22Rv1 (cell line): ENCODE results near the gene UHRF1.

Experiments
- H3K27ac ChIP-seq: fragments of 450-650 bp; 2 replicates; pipeline ENCODE4 v1.5.1; 2017
- ZFX ChIP-seq: fragments of 450-650 bp; IDR thresholded peaks from 2 replicates; pipeline ENCODE4 v1.6.1; 2017; ENCODE audit warnings: antibody characterized with exemption, borderline replicate concordance
- TF ChIP-seq, protein P1 (sequence below): fragments of 450-650 bp; IDR thresholded peaks from 2 replicates; pipeline ENCODE4 v1.5.1; 2017; ENCODE audit warnings: mild to moderate bottlenecking

UHRF1 gene

DNA sequence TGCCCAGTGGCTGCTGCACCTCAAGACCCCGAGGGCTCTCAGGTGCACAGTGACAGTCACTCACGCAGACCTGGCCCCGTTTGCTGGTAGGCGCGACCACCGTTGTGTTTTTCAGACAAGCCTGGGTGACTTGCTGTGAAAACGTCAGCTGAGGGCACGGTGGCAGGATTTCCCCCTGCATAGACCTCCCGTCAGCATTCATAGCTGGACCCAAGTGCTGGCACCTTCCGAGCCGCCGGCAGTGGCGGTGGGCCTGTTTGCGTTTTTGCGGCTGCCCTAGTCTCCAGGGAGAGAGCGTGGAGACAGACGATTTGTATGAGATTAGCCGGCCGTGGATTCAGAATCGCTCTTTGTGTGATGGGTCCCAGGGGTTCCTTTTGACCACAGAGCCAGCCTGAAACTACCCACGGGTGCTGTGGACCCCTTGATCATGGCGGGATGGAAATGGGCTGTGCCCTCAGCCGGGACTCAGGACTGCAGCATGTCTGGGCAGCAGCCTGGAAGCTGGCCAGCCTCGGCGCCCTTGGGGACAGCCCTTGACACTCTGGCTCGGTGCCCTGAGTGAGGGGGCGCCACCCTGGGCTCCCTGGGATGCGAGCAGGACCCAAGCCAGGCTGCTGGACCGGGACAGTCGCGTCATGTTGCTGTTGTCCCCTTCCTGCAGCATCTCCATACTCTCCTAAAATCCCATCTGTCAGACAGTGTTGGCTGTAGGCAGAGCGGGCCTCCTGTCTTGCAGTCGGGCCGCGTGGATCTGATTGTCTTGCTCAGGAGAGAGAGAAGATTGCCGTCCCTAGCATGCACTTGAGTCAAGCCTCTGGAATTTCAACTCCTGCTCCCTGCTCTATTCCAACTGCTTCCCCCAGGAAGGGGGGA is 68.2 kb downstream of the UHRF1 start:
- TF ChIP-seq, protein P1, sequence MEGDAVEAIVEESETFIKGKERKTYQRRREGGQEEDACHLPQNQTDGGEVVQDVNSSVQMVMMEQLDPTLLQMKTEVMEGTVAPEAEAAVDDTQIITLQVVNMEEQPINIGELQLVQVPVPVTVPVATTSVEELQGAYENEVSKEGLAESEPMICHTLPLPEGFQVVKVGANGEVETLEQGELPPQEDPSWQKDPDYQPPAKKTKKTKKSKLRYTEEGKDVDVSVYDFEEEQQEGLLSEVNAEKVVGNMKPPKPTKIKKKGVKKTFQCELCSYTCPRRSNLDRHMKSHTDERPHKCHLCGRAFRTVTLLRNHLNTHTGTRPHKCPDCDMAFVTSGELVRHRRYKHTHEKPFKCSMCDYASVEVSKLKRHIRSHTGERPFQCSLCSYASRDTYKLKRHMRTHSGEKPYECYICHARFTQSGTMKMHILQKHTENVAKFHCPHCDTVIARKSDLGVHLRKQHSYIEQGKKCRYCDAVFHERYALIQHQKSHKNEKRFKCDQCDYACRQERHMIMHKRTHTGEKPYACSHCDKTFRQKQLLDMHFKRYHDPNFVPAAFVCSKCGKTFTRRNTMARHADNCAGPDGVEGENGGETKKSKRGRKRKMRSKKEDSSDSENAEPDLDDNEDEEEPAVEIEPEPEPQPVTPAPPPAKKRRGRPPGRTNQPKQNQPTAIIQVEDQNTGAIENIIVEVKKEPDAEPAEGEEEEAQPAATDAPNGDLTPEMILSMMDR, result no peak
- TF ChIP-seq ZFX, result no peak
- no peak overlapping the region for H3K27ac ChIP-seq

DNA sequence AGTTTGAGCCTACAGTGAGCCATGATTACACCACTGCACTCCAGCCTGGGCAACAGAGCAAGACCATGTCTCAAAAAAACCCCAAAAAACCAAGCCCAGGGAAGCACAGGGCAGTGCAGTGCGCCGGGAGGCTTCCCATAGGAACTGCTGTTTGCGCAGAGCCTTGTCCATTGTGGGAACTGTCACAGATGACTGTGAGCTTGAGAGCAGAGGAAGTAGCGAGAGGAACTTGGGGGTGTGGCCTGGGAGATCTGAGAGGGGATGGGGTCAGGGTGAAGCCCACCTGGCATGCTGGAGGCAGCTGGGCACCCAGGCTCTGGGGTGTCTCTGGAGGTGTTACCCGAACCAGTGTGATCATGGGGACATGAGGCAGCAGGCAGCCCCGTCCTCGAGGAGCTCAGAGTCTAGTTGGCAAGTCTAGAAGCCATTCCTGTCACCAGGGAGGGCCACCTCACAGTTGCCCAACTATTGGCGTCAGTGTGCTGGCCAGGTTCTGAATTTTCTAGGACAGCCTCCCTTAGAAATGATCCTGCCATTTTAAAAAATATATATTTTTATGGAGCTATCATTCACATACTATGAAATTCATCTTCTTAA is 70.0 kb downstream of the UHRF1 start:
- TF ChIP-seq, protein P1, result no peak
- TF ChIP-seq ZFX, result no peak
- no peak overlapping the region for H3K27ac ChIP-seq

- H3K27ac ChIP-seq, result no peak overlapping the region
- TF ChIP-seq, protein P1, result no peak
- TF ChIP-seq ZFX, result no peak
Measured at GRCh38 chr19:4980067-4980466, 70.8 kb downstream of the UHRF1 start.

DNA sequence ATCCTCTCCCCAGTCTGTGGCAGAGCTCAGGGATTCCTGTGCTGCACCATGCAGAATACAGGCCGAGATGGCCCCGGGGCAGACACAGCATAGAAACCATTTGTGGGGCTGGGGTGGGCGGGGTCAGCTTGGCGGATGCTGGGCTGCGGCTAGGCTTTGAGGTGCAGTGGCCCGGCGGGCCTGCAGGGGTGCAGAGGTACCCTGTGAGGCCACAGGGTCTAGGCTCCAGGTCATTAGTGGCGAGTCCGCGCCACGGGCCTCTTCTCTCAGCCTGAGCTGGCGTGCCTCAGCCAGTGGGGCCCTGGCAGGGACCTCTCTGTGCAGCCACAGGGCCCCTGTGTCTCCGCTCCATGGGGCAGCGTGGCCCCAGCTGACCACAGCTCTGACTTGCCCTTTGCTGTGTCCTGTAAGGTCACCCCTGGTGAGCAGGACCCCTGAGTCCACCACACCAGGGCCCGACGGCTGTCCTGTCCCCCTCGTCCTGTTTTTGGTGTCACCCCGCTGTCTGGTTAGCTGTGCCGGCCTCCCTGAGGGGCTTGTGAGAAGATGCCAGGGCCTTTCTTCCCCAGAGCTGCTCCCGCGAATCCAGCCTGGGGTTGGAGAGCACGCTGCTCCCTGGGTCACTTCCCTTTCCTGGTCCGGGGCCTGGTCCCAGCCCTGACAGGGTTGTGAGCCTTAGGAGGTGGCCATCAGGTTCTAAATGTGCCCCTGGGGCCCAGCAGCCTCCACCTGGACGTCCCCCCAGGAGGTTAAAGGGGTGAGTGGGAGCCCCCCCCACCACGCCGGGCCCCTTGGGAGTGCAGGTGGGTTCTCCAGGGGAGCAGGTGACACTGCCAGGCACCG is 71.8 kb downstream of the UHRF1 start:
- TF ChIP-seq ZFX, result no peak
- TF ChIP-seq, protein P1, result no peak
- no peak overlapping the region for H3K27ac ChIP-seq

DNA sequence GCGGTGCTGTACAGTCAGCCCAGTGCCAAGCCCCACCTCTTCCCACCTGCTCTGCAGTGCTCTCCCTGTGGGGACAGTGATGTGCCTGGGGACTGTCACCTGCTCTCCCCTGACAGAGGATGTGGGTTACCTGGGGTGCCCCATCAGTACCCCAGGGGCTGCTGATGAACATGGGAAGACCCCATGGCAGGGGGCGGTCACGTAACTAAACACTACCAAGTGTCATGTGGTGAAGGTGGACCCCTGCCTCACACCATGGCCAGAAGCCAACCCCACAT is 72.3 kb downstream of the UHRF1 start:
- H3K27ac ChIP-seq, result no peak overlapping the region
- TF ChIP-seq, protein P1, result no peak
- TF ChIP-seq ZFX, result no peak

DNA sequence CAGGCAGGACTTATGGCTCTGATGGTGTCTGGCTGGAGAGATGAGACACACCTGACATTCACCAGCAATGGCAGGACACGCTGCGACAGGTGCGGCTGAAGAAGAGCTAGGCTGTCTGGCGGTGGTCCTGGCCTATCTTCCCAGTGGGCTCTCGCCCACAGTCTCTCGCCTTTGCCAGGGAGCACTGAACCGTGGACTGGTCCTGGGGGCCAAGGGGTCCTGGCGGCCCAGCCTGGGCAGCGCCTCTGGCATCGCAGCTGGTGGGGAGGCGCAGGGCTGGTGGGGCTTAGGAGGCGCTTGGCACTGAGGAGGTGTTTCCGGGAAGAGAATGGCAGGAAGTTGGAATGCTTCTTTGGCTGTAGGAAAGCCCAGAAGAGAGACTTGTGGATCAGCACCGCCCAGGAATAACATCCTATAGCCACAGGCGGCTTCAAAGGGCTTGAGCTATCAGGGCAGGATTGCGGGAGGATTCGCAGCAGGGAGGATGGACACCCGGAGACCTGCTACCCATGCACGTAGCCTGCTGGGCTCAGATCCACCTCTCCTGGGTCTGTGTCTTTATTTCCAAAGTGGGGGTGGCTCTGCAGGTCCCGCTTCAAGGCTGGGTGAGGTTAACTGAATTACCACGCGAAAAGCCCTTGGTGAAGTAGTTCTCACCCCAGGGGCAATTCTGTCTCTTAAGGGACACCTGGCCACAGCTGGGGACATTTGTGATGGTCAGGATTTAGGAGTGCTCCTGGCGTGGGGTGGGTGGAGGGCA is 74.2 kb downstream of the UHRF1 start:
- no peak for TF ChIP-seq ZFX
- TF ChIP-seq, protein P1, result no peak
- H3K27ac ChIP-seq, result no peak overlapping the region
